NB4 (cell line): ENCODE measurements around the gene GRID1.
"Not testable (repeated sequence)": the region's sequence is repeated elsewhere in the genome, so short reads cannot be mapped to it uniquely, and the experiment has no call there.

ENCODE experiments used
- DNase-seq: peaks from one replicate; pipeline ENCODE4 v3.0.0; 2010; ENCODE audit warnings: low read depth
- H3K4me3 ChIP-seq: one replicate; pipeline ENCODE4 v1.5.1; 2011; ENCODE audit warnings: mild to moderate bottlenecking, low read depth, low read length, moderate library complexity
- MYC ChIP-seq: IDR thresholded peaks from 2 replicates; pipeline ENCODE4 v1.6.1; 2011; ENCODE audit warnings: low read depth, low read length
- POLR2A ChIP-seq: IDR thresholded peaks from 2 replicates; pipeline ENCODE4 v1.6.1; 2011; ENCODE audit warnings: mild to moderate bottlenecking; ENCODE audit not compliant: insufficient read length; ENCODE audit errors: extremely low read depth
- TF ChIP-seq, protein P1 (sequence below): IDR thresholded peaks from 2 replicates; pipeline ENCODE4 v1.6.1; 2011; ENCODE audit warnings: low read depth, low read length
- TF ChIP-seq, protein P2 (sequence below): IDR thresholded peaks from one replicate; pipeline ENCODE4 v1.5.1; 2012; ENCODE audit warnings: low read depth, low read length

Gene GRID1

DNA sequence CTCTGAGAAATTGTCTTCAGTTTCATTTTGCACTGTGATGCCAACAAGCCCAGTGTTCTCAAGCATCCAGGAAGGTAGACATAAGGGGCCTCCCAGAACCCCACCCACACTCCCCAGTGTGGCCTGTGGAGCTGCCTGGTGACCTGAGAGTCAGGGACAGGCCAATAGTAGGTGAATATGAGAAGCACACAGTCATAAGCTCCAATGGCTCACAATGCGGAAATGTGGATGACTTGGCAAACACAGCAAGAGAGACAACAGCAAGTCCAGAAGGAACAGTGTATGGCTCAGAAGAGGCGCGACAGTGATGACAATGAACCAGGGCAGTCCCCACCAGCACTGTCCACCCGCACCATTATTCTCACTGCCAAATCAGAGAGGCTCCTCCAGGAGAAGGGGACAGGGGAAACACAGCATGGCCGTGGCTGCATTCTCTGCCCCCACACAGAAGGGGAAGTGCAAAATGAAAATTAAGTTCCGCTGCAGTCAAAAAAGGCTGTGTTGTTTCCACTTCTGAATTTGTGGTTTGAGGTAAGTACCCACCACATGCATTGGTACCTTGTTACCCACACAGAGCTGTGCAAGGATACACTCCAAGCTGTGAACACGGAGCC is 419.8 kb downstream of the GRID1 start:
- TF ChIP-seq, protein P1, sequence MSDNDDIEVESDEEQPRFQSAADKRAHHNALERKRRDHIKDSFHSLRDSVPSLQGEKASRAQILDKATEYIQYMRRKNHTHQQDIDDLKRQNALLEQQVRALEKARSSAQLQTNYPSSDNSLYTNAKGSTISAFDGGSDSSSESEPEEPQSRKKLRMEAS, result no peak
- TF ChIP-seq, protein P2, sequence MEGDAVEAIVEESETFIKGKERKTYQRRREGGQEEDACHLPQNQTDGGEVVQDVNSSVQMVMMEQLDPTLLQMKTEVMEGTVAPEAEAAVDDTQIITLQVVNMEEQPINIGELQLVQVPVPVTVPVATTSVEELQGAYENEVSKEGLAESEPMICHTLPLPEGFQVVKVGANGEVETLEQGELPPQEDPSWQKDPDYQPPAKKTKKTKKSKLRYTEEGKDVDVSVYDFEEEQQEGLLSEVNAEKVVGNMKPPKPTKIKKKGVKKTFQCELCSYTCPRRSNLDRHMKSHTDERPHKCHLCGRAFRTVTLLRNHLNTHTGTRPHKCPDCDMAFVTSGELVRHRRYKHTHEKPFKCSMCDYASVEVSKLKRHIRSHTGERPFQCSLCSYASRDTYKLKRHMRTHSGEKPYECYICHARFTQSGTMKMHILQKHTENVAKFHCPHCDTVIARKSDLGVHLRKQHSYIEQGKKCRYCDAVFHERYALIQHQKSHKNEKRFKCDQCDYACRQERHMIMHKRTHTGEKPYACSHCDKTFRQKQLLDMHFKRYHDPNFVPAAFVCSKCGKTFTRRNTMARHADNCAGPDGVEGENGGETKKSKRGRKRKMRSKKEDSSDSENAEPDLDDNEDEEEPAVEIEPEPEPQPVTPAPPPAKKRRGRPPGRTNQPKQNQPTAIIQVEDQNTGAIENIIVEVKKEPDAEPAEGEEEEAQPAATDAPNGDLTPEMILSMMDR, result no peak
- no peak for TF ChIP-seq POLR2A
- TF ChIP-seq MYC, result no peak
- no peak overlapping the region for H3K4me3 ChIP-seq
- peak; percentile 28 for DNase-seq

DNA sequence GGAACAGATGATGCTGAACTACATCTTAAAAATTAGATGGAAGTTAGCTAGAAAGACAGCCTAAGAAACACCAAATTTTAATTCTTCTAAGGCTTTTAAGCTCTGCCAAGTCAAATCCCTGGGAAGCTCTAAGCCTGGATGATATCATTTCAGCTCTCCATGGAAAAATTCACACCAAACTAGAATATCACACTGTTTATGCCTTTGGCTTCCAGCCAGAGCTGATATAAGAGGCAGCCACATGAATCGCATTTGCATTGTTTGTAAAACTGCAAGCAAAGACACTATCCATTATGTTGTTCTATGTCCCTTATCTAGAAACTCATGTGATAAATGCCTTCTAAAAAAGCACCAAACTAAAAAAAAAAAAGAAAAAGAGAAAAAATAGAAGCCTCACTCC is 430.4 kb downstream of the GRID1 start:
- no peak for DNase-seq
- H3K4me3 ChIP-seq, result no peak overlapping the region
- TF ChIP-seq POLR2A, result no peak
- TF ChIP-seq, protein P1, result no peak

DNA sequence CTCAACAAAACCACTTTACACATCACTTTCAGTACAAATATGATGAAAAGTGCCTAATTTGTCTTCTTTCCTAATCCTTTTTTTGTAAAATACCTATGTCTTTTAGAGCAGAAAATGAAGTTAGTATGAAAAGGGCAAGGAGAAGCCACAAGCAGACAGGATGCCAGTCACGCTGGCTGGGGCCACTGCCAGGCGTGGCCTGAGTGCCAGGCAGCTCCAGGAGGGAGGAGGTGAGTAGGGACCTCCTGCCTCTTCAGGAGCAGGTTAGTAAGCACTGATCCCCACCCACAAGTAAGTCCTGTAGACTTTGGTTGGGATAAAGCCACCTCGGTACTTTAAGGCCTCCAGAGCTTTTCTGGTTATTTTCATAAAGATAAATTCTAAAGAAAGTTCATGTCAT is 432.0 kb downstream of the GRID1 start:
- no peak overlapping the region for H3K4me3 ChIP-seq
- no peak for DNase-seq
- TF ChIP-seq MYC (no peak), POLR2A (no peak)
- TF ChIP-seq, protein P2, result no peak
- TF ChIP-seq, protein P1, result no peak

DNA sequence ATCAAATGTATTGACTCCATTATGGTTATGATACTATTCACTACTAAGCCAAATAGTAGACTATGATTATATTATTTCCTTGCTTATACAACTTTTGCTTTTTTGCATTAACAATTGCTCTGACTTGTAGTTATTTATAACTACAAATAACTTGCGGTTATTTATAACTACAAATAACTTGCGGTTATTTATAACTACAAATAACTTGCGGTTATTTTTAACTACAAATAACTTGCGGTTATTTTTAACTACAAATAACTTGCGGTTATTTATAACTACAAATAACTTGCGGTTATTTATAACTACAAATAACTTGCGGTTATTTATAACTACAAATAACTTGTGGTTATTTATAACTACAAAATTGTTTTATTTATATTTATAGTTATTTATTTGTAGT is 436.6 kb downstream of the GRID1 start:
- not testable (repeated sequence) for H3K4me3 ChIP-seq, DNase-seq

DNA sequence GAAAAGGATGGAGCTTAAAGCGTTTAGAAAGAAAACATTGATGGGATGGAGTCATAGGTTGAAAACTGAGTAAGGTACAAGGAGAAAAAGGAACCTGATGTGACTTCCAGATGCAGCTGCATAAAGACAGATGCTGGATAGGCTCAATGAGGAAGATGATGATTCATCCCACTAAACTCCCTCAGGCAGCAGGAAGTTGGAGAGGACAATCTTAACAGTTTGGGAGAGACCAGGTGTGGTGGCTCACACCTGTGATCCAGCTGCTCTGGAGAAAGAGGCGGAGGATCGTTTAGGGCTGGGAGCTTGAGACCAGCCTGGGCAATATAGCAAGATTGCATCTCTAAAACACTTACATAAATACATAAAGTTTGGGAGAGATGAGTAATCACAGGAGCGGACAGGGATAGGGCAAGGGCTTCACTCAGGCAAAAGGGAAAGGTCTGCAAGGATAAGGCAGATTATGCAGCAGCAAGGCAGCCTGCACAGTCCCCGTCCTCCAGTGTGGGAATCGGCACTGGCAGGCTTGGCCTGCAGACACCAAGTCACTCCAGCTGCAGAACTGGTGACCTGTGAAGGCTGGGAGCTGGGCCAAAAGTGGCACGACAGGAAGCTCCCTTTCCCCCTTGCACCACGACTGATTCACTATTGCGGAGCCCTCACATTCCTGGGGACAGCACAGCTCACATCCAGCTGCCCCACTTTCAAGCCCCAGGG is 438.5 kb downstream of the GRID1 start:
- TF ChIP-seq, protein P2, result no peak
- TF ChIP-seq MYC (no peak), POLR2A (no peak)
- TF ChIP-seq, protein P1, result no peak
- H3K4me3 ChIP-seq, result no peak overlapping the region
- DNase-seq, result no peak

DNA sequence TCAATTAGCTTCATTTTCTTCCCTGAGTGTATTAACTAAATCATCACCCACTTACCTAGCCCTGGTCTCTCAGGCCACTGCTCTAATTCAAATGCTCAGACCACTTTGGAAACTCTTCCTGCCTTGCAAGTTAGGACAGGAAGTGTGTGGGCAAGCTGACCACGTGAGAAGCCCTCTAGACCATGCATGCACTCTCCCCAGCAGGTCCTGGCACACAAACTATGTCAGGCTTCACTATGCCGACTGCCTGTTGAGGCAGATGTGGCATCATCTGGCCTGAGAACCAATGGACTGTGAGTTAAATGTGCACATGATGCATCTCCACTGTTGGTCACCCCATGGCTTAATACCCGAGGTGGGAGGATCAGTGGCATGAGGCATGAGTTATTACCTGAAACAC is 439.6 kb downstream of the GRID1 start:
- DNase-seq, result no peak
- H3K4me3 ChIP-seq, result no peak overlapping the region
- TF ChIP-seq, protein P1, result no peak
- TF ChIP-seq MYC (no peak), POLR2A (no peak)
- TF ChIP-seq, protein P2, result no peak
